Glutamatergic neuron (in vitro differentiated cells): Measurements from ENCODE around the gene SMIM14. TPM values are rescaled to one million over a fixed set of nuclear protein-coding genes. Genes with fewer than 3 reads are reported as not detected.
A peak's percentile ranks its signal among the peaks of the same experiment; 100 is the strongest.

Source experiments
- DNase-seq: peaks from one replicate; pipeline ENCODE4 v3.0.0; 2022
- H3K27ac Mint-ChIP-seq: one replicate; pipeline ENCODE4 v1.8.0; 2020; ENCODE audit warnings: mild to moderate bottlenecking, mixed read lengths, inconsistent platforms; ENCODE audit not compliant: unreplicated experiment
- H3K27me3 Mint-ChIP-seq: one replicate; pipeline ENCODE4 v1.8.0; 2020; ENCODE audit warnings: mild to moderate bottlenecking, moderate library complexity, mixed read lengths, inconsistent platforms; ENCODE audit not compliant: unreplicated experiment
- H3K36me3 Mint-ChIP-seq: one replicate; pipeline ENCODE4 v1.8.0; 2020; ENCODE audit warnings: mild to moderate bottlenecking, mixed read lengths, inconsistent platforms; ENCODE audit not compliant: unreplicated experiment
- H3K4me1 Mint-ChIP-seq: one replicate; pipeline ENCODE4 v1.8.0; 2020; ENCODE audit warnings: mild to moderate bottlenecking, low read depth, mixed read lengths, inconsistent platforms; ENCODE audit not compliant: unreplicated experiment
- H3K4me3 Mint-ChIP-seq: one replicate; pipeline ENCODE4 v1.8.0; 2020; ENCODE audit warnings: mild to moderate bottlenecking, mixed read lengths, inconsistent platforms; ENCODE audit not compliant: unreplicated experiment
- H3K9me3 Mint-ChIP-seq: one replicate; pipeline ENCODE4 v1.8.0; 2020; ENCODE audit warnings: mild to moderate bottlenecking, moderate library complexity, mixed read lengths, inconsistent platforms; ENCODE audit not compliant: unreplicated experiment
- CTCF ChIP-seq: fragments of 200-600 bp; sonication (generic); IDR thresholded peaks from one replicate; pipeline ENCODE4 v1.5.0; 2021; ENCODE audit not compliant: partially characterized antibody, unreplicated experiment
- total RNA-seq: library from RNA; stranded (reverse); fragmentation: NEBNext Ultra II Directional; extraction: Animal tissue kit (Norgen Biotek cat#: 25700); gene quantifications from one replicate; pipeline ENCODE4 v1.2.1, GENCODE V29; 2021; ENCODE audit not compliant: unreplicated experiment

SMIM14 gene
- total RNA-seq, 1 donor from 2014 or later = 27.1 TPM

- H3K36me3 Mint-ChIP-seq = peaks cover 4% of the 10 kb centered on the region
- DNase-seq = no peak
- H3K27me3 Mint-ChIP-seq = peaks cover 2% of the 10 kb centered on the region
- TF ChIP-seq CTCF = no peak
- H3K27ac Mint-ChIP-seq = no peak overlapping the region
- H3K9me3 Mint-ChIP-seq = no peaks in the 10 kb centered on the region
- no peak overlapping the region for H3K4me3 Mint-ChIP-seq
- no peaks in the 10 kb centered on the region for H3K4me1 Mint-ChIP-seq
These were observed 67.6 kb downstream of the SMIM14 start for GRCh38 chr4:39571054-39571453.

GRCh38 chr4:39569209-39569608 lies 69.5 kb downstream of the SMIM14 start:
- H3K4me3 Mint-ChIP-seq = no peak overlapping the region
- H3K4me1 Mint-ChIP-seq = no peaks in the 10 kb centered on the region

GRCh38 chr4:39568805-39569204 lies 69.9 kb downstream of the SMIM14 start:
- Mint-ChIP-seq H3K36me3 (peaks cover 16% of the 10 kb centered on the region), H3K9me3 (no peaks in the 10 kb centered on the region), H3K4me3 (no peak overlapping the region), H3K27me3 (peaks cover 6% of the 10 kb centered on the region), H3K4me1 (no peaks in the 10 kb centered on the region), H3K27ac (no peak overlapping the region)
- no peak for TF ChIP-seq CTCF
- DNase-seq = no peak

More at GRCh38 chr4:39569209-39569608, 69.5 kb downstream of the SMIM14 start:
- Mint-ChIP-seq H3K27me3 (peaks cover 6% of the 10 kb centered on the region), H3K9me3 (no peaks in the 10 kb centered on the region), H3K27ac (no peak overlapping the region), H3K36me3 (peaks cover 16% of the 10 kb centered on the region)
- TF ChIP-seq CTCF = no peak
- DNase-seq = no peak

- no peaks in the 10 kb centered on the region for H3K9me3 Mint-ChIP-seq
- TF ChIP-seq CTCF = no peak
- peaks cover 6% of the 10 kb centered on the region for H3K27me3 Mint-ChIP-seq
- no peak for DNase-seq
- peak overlapping the region; percentile 19 for H3K4me3 Mint-ChIP-seq
- H3K27ac Mint-ChIP-seq = no peak overlapping the region
- H3K4me1 Mint-ChIP-seq = no peaks in the 10 kb centered on the region
- peaks cover 16% of the 10 kb centered on the region for H3K36me3 Mint-ChIP-seq
These were observed 72.6 kb downstream of the SMIM14 start for GRCh38 chr4:39565878-39566600.

GRCh38 chr4:39563346-39563847 lies 75.3 kb downstream of the SMIM14 start:
- no peaks in the 10 kb centered on the region for H3K4me1 Mint-ChIP-seq
- H3K4me3 Mint-ChIP-seq = no peak overlapping the region
- TF ChIP-seq CTCF = no peak
- peaks cover 16% of the 10 kb centered on the region for H3K36me3 Mint-ChIP-seq
- no peak for DNase-seq
- peaks cover 1% of the 10 kb centered on the region for H3K9me3 Mint-ChIP-seq
- H3K27me3 Mint-ChIP-seq = peaks cover 4% of the 10 kb centered on the region
- no peak overlapping the region for H3K27ac Mint-ChIP-seq
